Measurements from ENCODE around the gene ZNF202.
A peak's percentile ranks its signal among the peaks of the same experiment; 100 is the strongest.
"Not testable (repeated sequence)": the region's sequence is repeated elsewhere in the genome, so short reads cannot be mapped to it uniquely, and the experiment has no call there.

The ZNF202 gene

DNA sequence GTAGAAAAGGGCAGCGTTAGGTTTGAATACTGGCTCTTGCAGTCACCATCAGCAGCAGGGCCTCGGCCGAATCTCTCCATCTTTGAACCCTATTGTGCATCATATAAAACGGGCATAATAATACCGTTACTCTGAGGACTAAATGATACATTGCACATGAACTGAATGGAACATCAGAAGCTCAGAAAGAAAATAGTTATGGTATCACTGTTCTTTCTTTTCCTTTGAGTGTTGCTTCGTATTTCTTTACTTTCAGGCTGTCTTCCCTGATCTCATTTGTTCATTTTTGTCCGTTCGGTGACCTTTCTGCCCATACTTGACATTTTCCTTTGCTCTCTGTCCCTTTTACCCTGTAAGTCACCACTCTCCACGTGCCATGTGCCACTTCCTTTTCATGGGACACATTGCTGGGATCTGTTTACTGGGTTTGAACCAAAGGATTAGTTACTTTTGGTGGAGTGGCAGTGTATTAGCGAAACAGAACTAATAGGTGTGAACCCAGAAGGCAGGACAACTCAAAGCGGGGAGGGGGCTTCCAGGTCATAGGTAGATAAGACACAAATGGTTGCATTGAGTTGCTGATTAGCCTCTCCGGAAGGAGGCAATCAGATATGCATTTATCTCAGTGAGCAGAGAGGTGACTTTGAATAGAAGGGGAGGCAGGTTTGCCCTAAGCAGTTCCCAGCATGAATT, 717 bp upstream of the ZNF202 start:
- DNase-seq (ENCODE audit: low read depth in 2 of 2) = no peak

DNA sequence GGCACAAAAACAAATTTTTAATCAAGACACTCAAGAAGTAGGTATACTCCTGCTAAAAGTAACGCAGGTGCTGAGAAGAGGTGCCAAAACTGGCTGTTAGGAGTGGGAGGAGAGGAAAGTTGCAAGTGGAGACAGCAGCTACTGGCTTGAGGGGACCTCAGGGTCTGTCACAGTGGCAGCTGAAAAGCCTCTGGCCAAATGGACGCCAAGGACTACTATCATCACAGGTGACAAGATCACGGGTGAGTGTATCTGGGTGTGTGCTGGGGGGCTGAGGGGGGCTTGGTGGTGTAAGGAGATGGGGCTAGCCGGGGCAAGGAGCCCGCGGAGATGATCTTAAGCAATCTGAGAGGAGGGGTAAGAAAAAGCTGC, 687 bp downstream of the ZNF202 start:
- no peak for DNase-seq (ENCODE audit: low read depth in 2 of 2)

DNA sequence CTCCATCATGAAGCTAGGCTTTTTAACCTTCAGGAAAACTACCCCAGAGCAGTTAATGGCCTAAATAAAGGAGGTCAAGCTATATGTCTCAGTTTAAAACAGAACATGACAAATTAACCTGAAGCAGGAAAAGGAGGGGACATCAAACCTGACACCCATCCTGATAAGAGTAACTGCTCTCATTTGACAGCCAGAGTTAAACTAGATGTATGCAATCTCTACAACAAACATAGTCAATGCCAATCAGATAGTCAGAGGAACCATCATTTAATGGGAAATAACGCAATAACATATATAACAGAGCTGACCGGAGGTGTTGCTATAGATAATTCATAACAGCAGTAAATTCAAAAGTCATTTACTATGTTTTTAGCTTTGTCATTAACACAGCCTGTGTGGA, 3.1 kb downstream of the ZNF202 start:
- DNase-seq (ENCODE audit: low read depth in 2 of 2) = no peak

DNA sequence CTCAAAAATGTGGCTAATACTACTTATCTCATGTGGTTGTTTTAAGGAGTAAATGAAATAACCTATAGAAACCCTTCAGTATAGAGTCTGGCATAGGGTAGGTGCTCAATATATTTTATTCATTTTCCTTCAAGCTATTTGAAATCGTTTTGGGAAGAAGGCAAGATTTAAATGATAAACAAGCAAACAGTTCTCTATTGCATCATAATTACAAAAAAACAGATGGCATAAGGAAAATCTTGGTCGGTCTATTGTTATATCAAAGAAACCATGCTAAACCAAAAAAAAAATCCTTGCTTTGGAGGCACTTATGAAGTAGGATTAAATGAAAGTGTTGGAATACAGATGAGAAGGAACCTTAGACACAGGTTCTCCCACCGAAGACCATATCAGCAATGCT, 4.7 kb downstream of the ZNF202 start:
- no peak for DNase-seq (ENCODE audit: low read depth in 2 of 2)

DNA sequence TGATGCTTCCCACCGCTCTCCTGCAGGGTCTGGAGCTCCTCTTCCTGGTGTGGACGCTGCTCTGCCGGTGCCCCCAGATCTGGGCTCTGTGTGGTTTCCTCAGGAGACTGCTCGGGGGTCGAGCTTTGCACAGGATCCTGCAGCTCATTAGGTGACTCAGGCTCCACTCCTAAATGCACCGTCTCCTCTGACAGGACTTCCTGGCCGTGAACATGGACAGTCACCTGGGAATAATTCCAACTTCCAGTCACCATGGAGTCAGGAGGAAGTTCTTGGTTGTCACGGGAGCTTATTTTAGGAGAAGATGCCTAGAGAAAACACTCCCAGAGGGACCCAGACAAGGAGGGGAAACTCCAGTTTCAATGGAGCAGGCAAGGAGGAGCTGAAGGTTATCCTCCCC, 11.9 kb downstream of the ZNF202 start:
- DNase-seq (ENCODE audit: low read depth in 2 of 2) = no peak

DNA sequence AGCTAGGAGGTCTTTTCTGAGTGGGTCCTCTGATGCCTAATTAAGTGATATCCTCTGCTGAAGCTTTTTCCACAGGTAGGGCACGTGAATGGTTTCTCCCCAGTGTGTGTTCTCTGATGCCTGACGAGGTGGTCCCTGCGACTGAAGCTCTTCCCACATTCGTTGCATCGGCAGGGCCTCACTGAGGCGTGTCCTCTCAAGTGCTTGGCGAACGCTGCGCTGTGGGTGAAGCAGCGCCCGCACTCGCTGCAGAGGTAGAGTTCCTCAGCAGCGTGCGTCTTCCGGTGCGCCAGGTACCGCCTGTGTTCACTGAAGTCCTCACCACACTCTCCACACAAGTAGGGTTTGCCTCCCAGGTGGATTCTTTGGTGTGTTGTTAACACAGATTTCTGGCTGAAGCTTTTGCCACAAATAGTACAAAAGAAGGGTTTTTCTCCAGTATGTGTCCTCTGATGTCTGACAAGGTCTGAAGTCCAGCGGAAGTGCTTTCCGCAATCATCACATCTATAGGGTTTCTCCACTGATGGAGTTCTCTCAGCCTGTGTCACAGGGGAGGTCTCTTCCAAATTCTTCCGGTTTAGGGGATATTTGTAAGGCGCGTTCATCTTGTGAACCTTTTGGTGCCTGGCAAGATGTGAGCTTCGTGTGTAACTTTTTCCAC, 15.3 kb downstream of the ZNF202 start:
- no peak for DNase-seq (ENCODE audit: low read depth in 2 of 2)

DNA sequence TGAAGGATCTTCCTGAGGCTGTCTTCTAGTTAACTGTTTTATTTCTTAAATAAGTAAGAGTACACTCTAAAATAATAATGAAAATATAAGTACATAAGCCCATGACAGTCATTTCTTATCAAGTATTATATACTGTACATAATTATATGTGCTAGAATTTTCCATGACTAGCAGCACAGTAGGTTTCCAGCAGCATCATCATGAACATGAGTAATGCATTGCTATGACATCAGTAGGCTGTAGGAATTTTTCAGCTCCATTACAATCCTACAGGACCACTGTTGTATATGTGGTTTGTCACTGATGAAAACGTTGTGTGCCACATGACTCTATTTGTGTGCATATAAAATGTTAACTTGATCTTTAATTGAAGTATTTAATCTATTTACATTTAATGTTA, 22.0 kb downstream of the ZNF202 start:
- DNase-seq (ENCODE audit: low read depth in 2 of 2) = no peak

DNA sequence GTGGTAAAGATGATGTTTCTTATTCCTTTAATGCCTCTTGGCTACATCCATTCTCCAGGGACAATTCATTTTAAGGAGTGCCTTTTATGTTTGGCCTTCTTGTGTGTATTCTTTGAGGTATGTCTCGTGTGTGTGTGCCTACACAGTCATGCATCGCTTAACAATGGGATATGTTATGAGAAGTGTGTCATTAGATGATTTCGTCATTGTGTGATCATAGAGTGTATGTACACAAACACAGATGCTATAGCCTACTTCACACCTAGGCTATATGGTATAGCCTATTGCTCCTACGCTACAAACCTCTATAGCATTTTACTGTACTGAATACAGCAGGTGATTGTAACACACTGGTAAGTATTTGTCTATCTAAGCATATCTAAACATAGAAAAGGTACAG, 23.0 kb downstream of the ZNF202 start:
- DNase-seq (ENCODE audit: low read depth in 2 of 2) = no peak

DNA sequence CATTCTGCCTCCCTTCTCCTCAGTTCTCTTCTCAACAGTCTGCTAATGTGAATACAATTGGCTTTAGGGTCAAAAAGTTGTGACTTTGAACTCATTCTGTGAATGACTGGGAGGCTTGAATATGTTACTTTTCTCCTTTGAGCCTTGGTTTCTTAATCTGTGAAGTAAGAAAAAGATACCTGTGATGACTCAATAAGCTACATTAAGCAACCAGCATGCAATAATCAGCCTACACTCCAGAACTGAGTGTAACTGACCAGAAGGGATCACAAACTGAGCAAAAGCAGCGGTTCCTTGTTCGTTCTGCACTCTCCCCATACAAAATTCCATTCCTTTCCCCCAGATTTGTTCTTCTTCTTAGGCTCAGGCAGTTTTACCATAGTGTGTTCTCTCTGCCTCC, 23.4 kb downstream of the ZNF202 start:
- DNase-seq (ENCODE audit: low read depth in 2 of 2) = no peak

DNA sequence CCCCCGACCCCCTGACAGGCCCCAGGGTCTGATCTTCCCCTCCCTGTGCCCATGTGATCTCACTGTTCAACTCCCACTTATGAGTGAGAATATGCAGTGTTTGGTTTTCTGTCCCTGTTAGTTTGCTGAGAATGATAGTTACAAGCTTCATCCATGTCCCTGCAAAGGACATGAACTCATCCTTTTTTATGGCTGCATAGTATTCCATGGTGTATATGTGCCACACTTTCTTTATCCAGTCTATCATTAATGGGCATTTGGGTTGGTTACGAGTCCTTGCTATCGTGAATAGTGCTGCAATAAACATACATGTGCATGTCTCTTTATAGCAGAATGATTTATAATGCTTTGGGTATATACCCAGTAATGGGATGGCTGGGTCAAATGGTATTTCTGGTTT, 28.8 kb downstream of the ZNF202 start:
- not testable (repeated sequence) for DNase-seq (ENCODE audit: low read depth in 2 of 2)

DNA sequence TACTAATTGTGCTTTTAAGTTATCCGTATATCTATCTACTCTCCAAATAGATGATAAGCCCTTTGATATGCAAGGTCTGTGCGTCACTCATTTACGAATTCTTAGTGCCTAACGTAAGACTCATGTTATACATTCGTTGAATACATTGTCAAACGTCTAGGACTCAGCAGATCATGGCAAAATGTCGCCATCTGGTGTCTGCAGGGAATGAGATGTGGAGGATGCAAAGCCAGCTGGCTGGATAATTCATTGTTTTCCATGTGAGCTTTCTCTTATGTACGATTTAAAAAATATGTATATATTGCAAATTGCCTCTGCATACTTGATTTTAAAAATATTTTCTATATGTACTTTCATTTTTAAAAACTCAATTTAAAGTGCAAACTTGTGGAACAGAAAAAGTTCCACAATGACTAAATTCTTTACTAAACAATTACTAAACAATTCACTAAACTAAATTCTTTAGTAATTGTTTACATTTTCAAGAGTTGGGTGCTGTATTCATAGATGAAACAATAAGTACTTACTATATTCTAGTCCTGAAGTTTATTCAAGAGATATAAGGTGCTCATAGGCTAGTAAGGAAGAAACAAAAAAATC, 33.8 kb downstream of the ZNF202 start:
- peak; percentile 8 to 39 for DNase-seq (ENCODE audit: low read depth in 2 of 2)

DNA sequence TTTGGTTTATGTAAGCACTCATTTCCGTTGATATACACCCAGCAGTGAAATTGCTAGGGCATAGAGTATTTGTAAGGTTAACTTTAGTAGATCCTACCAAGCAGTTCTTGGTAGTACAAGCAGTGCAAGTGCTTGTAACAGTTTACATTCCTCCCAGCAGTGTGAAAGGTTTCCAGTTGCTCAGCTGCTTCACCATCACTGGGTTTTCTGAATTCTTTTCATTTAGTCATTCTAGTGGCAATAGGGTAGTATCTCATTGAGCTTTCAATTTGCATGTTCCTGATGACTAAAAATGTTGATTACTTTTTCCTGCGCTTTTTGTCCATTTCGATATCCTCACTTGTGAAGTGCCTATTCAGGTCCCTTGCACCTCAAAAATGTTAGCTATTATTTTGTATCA, 34.3 kb downstream of the ZNF202 start:
- no peak for DNase-seq (ENCODE audit: low read depth in 2 of 2)

DNA sequence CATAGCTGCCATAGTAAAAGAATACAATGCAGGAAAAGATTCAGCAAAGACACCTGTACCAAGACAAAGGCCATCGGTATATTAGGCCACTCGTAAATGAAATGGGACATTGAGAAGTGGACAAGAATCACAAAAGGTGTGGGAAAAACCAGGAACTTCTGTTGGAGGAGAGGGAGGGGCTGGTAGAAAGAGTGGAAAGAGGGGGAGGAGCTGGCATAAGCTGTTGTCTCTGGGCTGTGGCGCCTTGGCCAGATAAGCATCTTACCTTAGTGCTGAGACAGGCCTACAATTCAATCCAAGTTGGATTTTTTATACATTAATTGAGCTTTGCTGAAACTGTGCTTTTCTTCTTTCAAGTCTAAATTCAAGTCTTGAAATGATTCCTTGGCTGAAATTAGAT, 37.1 kb downstream of the ZNF202 start:
- DNase-seq (ENCODE audit: low read depth in 2 of 2) = no peak

DNA sequence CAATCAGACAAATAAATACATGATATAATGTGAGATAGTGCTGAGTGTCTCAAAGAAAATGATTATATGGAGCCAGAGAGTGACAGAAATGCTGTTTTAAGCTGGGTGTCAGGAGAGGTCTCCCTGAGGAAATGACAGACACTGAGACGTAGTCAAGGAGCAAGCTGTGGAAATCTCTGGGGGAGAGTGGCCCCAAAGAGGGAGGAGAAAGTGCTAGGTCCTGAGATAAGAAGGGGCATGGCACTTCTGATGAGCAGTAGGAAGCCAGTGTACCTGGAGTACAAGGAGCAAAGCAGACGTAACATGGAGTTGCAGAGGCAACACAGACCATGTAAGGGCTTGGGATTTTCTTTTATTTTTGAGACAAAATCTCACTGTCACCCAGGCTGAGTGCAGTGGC, 38.8 kb downstream of the ZNF202 start:
- DNase-seq (ENCODE audit: low read depth in 2 of 2) = no peak

DNA sequence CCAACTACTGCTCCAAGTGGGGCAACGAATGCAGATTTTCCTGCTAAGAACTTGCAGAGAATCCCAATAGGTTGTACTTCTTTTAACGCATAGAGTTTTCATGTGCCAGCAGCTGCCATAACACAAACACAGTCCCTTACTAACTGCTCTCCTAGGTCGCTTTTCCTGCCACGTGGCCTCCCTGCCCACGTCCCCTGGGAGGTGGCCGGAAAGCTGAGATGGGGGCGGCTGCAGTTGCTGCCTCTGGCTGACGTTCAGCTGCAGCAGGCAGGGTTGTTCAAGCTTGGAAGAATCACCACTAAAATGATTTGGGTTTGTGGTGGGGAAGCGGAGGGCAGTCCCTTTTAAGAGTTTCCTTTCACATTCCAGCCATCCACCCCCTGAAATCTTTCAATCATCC, 39.3 kb downstream of the ZNF202 start:
- DNase-seq (ENCODE audit: low read depth in 2 of 2) = no peak

DNA sequence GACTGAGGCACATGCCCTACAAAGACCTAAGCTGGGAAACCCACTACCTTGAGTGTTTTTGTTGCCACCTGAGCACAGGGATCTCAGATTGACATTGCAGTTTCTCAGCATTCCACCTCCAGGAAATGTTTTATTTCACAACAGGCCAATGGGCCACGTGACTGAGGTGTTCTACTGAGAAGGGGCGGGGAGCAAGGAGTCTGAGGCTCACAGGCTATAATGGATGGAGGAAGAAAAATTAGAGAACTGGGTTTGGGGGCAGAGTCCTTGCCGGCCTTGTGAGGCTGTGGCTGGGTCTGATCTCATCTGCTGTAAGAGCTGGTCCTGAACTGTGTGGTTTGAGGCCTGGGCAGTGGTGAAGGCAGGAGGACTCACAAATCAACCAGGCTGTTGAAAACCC, 40.7 kb downstream of the ZNF202 start:
- no peak for DNase-seq (ENCODE audit: low read depth in 2 of 2)

DNA sequence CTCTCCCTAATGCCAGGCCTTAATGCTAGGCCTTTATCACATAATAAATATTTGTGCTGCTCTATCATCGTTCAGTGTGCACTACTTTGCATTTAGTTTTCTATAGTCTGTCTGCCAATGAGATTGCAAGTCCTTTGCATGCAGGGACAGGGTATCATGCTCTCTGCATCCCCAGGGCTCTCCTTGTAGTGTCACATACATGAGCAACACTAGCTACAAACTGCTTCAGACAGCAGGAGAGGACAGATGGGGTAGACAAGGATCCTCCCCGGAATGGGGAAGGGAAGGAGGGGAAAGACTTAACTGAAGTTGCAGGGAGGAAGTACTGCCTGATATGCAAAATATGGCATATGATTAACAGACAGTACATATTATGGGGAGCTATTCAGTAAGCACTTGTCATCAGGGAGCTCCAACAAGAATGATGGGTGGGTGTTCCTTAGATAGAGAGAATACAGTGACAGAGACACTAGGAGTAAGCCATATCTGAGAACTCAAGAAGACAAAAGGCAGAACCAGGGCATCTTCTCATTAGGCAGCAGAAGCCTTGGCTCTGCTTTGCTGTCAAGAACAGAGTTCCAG, 42.8 kb downstream of the ZNF202 start:
- no peak for DNase-seq (ENCODE audit: low read depth in 2 of 2)

DNA sequence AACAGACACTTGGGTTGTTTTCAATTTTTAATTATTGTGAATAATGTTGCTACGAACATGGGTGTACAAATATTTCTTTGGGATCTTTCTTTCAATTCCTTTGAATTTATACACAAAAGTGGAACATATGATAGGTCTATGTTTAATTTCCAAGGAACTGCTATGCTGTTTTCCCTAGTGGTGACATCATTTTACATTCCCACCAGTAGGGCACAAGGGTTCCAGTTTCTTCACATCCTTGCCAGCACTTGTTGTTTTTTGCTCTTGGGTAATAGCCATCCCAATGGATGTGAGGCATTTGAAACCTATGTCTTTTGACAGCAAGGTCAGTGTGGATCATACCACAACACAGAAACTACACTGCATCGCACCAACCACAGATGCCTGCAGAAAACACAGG, 45.3 kb downstream of the ZNF202 start:
- no peak for DNase-seq (ENCODE audit: low read depth in 2 of 2)

DNA sequence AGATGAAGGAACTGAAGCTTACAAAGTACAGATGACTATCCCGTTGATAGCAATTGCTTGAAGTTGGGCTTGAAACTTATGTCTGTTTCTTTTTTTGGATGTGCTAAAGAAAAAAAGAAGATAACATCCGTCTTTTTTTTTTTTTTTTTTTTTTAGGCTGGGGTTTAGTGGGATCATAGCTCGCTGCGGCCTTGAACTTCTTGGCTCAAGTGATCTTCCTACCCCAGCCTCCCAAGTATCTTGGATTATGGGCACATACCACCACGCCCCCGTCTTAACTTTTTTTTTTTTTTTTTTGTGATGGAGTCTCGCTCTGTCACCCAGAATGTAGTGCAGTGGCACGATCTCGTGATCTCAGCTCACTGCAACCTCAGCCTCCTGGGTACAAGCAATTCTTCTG, 46.2 kb downstream of the ZNF202 start:
- DNase-seq (ENCODE audit: low read depth in 2 of 2) = no peak

DNA sequence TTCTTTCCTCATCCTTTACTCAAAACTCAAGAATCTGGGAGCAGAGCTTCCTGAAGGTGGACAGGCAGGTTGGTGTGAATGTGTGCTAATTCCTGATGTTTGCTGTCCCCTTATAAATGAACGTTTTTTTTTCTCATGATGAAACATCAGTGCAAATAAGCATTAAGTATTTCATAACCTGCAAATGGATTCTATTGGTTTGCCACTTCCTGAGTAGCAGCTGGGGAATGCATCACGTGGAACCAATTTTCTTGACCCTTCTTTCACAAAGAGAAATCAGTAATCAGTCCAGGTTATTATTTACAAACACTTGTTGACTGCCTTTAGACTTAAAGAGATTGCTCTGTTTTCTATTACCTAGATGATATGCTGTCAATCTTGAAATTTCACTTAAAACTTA, 46.9 kb downstream of the ZNF202 start:
- no peak for DNase-seq (ENCODE audit: low read depth in 2 of 2)

DNA sequence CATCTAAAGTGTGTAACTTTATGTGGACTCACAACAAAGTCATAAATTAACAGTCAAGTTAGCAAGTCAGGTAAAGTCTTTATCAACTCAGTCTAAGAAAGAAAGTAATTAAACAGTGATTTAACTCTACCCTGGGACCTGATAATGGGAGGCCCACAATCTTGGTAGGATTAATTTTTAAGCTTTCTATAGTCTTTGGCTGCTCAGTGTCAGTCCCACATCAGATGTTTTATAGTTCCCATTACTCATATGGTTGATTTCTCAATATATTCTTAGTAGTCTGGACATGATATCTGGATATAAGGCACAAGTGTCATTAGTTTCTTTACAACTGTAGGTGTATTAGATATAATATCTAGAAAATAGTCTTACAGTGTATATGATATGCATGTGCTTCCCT, 48.5 kb downstream of the ZNF202 start:
- no peak for DNase-seq (ENCODE audit: low read depth in 2 of 2)

DNA sequence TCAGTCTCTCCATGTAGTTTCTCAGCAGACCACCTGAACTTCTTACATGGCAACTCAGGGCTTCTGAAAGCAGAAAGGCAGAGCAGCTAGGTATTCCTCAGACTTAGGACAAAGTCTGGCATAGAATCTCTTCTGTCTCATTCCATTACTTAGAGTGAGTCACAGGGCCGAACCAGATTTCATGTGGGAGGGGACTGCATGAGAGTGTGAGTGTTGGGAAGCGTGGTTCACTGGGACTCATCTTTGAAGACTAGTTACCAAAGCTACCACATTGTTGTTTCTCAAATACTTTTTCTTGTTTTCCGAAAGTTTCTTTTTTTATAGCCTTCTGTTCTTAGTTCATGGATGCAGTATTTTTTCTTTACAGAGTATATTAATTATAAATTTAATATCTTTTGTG, 51.0 kb downstream of the ZNF202 start:
- no peak for DNase-seq (ENCODE audit: low read depth in 2 of 2)

DNA sequence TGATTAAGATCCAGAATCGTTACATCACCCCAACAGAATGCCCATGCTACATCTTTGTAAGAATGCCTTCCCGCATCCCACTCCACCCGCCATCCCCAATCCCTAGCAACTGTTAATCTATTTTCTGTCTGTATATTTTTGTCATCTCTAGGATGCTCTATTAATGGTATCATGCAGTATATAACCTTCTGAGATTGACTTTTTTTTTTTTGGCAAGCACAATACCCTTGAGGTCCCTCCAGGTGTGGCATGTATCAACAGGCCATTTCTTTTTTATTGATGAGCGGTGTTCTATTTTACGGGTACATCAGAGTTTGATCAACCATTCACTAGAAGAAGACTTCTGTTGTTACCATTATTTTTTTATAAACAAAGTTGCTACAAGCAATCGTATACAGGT, 56.9 kb downstream of the ZNF202 start:
- no peak for DNase-seq (ENCODE audit: low read depth in 2 of 2)
